H1 (cell line): Measurements from ENCODE around the gene PACS1. TPM values are rescaled to one million over a fixed set of nuclear protein-coding genes. Genes with fewer than 3 reads are reported as not detected.

ENCODE experiments used
- BACH1 ChIP-seq: IDR thresholded peaks from 2 replicates; pipeline ENCODE4 v1.6.1; 2012; ENCODE audit warnings: low read length, improper control_type of control experiment
- CREB1 ChIP-seq: IDR thresholded peaks from 2 replicates; pipeline ENCODE4 v1.6.1; 2012; ENCODE audit warnings: inconsistent platforms
- EGR1 ChIP-seq: IDR thresholded peaks from 2 replicates; pipeline ENCODE4 v1.6.1; 2011; ENCODE audit warnings: low read depth, low read length, borderline replicate concordance
- GABPA ChIP-seq: IDR thresholded peaks from 2 replicates; pipeline ENCODE4 v1.6.1; 2011; ENCODE audit warnings: mild to moderate bottlenecking, low read length, moderate library complexity, borderline replicate concordance; ENCODE audit not compliant: insufficient read depth
- RXRA ChIP-seq: IDR thresholded peaks from 2 replicates; pipeline ENCODE4 v1.6.1; 2011; ENCODE audit warnings: low read depth, mild to moderate bottlenecking, low read length, moderate library complexity; ENCODE audit not compliant: insufficient read depth
- SIN3A ChIP-seq, 2 experiments: IDR thresholded peaks in 1 of 2; conservative IDR thresholded peaks in 1 of 2; 2 replicates each; pipeline ENCODE4 v1.6.1; 2011 to 2012; ENCODE audit warnings: low read length in 2 of 2, improper control_type of control experiment in 1 of 2, low read depth in 1 of 2, mild to moderate bottlenecking in 1 of 2
- polyA plus RNA-seq, 7 experiments: library from polyadenylated mRNA; depleted of rRNA in 3 of 7; stranded (reverse) in 5 of 7; unstranded in 2 of 7; fragments of >200 nt in 5 of 7; fragments of 200-250 nt in 2 of 7; gene quantifications; 1 replicate in 5 of 7; 2 replicates in 1 of 7; 4 replicates in 1 of 7; pipeline versions ENCODE4 v1.2.1 to v1.2.3, GENCODE V29; 2011 to 2013; ENCODE audit warnings: missing spikeins in 2 of 7, mixed read lengths in 2 of 7
- total RNA-seq: library from RNA; stranded (reverse); fragmentation: NEBNext Ultra II Directional; extraction: Animal tissue kit (Norgen Biotek cat#: 25700); gene quantifications from 2 replicates; pipeline ENCODE4 v1.2.1, GENCODE V29; 2021
- TF ChIP-seq, protein P1 (sequence below): IDR thresholded peaks from 2 replicates; pipeline ENCODE4 v1.6.1; 2012; ENCODE audit warnings: inconsistent platforms

PACS1 gene
- total and polyA plus RNA-seq, 2 of the 8 experiments (the other 6 are each of a cell fraction or from before 2014, with no cell fraction given), result 11.5 to 36.0 TPM

- TF ChIP-seq, protein P1, sequence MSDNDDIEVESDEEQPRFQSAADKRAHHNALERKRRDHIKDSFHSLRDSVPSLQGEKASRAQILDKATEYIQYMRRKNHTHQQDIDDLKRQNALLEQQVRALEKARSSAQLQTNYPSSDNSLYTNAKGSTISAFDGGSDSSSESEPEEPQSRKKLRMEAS, result peak; percentile 69; the same call in 1 of the 2 replicates
- TF ChIP-seq BACH1, result peak; percentile 41; the same call in 1 of the 2 replicates
- TF ChIP-seq EGR1, result 0 out of 2 replicates have a peak, but pooled peaks have one; percentile 30
- peak; percentile 71; the same call in 1 of the 2 replicates for TF ChIP-seq GABPA
- TF ChIP-seq RXRA, result no peak
- peak; percentile 98 to 99 for TF ChIP-seq SIN3A (conservative IDR thresholded peaks at IDR 0.05 in 1 of 2, IDR thresholded peaks at IDR 0.05 in 1 of 2; ENCODE audit: low read depth in 1 of 2, low read length in 2 of 2)
- no peak for TF ChIP-seq CREB1
Measured at GRCh38 chr11:66289548-66290329, 219.7 kb downstream of the PACS1 start (continued).
